ENCODE results near the gene EPHB1.

Gene EPHB1

GRCh38 chr3:135078283-135078682, 283.2 kb downstream of the EPHB1 start:
- H3K36me3 ChIP-seq (ENCODE audit: low read depth), result no peaks in the 10 kb centered on the region
- no peaks in the 10 kb centered on the region for H3K27me3 ChIP-seq (ENCODE audit: insufficient read depth, poor library complexity, severe bottlenecking)
- no peaks in the 10 kb centered on the region for H3K9me3 ChIP-seq (ENCODE audit: severe bottlenecking)
- no peak for ATAC-seq (ENCODE audit: low read depth)
- DNase-seq (ENCODE audit: low spot score), result no peak
- H3K27ac ChIP-seq (ENCODE audit: poor library complexity, severe bottlenecking), result no peak overlapping the region
- TF ChIP-seq, protein P1, sequence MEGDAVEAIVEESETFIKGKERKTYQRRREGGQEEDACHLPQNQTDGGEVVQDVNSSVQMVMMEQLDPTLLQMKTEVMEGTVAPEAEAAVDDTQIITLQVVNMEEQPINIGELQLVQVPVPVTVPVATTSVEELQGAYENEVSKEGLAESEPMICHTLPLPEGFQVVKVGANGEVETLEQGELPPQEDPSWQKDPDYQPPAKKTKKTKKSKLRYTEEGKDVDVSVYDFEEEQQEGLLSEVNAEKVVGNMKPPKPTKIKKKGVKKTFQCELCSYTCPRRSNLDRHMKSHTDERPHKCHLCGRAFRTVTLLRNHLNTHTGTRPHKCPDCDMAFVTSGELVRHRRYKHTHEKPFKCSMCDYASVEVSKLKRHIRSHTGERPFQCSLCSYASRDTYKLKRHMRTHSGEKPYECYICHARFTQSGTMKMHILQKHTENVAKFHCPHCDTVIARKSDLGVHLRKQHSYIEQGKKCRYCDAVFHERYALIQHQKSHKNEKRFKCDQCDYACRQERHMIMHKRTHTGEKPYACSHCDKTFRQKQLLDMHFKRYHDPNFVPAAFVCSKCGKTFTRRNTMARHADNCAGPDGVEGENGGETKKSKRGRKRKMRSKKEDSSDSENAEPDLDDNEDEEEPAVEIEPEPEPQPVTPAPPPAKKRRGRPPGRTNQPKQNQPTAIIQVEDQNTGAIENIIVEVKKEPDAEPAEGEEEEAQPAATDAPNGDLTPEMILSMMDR (IDR thresholded peaks at IDR 0.05; ENCODE audit: poor library complexity, severe bottlenecking), result no peak
- no peak overlapping the region for H3K4me3 ChIP-seq (ENCODE audit: severe bottlenecking)
- no peaks in the 10 kb centered on the region for H3K4me1 ChIP-seq (ENCODE audit: insufficient read depth, poor library complexity, severe bottlenecking)

DNA sequence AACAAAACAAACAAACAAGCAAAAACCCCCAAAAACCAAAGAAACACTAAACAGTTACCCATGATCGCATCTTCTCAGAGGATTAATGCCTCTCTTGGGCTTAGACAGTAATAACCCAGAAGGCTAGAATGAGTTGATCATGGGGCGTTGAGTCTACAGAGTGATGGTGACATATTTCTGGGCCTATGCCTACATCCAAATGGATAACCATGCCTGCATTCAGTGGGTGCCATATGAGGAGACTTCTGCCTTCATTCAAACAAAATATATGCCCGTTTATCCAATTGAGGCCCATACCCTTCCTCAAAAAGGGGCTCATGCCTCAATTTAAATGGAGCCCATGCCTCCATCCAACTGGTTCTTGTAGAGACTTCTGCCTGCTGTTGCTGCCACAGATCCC, 284.0 kb downstream of the EPHB1 start:
- Histone ChIP-seq H3K4me1 (ENCODE audit: insufficient read depth, poor library complexity, severe bottlenecking) (no peaks in the 10 kb centered on the region), H3K9me3 (ENCODE audit: severe bottlenecking) (no peaks in the 10 kb centered on the region), H3K4me3 (ENCODE audit: severe bottlenecking) (no peak overlapping the region), H3K27ac (ENCODE audit: poor library complexity, severe bottlenecking) (no peak overlapping the region), H3K36me3 (ENCODE audit: low read depth) (no peaks in the 10 kb centered on the region), H3K27me3 (ENCODE audit: insufficient read depth, poor library complexity, severe bottlenecking) (no peaks in the 10 kb centered on the region)
- no peak for ATAC-seq (ENCODE audit: low read depth)
- no peak for DNase-seq (ENCODE audit: low spot score)
- TF ChIP-seq, protein P1 (IDR thresholded peaks at IDR 0.05; ENCODE audit: poor library complexity, severe bottlenecking), result no peak

DNA sequence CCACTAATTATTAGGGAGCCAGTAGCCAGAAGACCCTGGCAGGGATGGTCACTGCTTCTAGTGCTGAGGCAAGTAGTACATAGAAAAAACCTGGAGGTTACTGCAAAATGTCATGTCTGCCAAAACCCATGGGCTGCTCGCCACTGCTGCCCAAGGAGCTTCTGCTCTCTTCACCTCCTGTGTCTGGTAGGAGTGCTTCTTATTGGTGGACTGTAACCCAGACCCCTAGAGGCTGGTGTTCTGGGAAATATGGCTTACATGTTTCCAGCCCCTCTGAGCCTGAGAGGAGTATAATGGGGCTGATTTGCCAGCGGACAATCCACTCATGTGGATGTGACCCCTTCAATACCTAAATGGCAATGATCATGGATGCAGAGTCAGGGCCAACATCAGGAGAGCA, 286.4 kb downstream of the EPHB1 start:
- H3K9me3 ChIP-seq (ENCODE audit: severe bottlenecking), result no peaks in the 10 kb centered on the region
- no peaks in the 10 kb centered on the region for H3K4me1 ChIP-seq (ENCODE audit: insufficient read depth, poor library complexity, severe bottlenecking)
- H3K36me3 ChIP-seq (ENCODE audit: low read depth), result no peaks in the 10 kb centered on the region
- H3K27me3 ChIP-seq (ENCODE audit: insufficient read depth, poor library complexity, severe bottlenecking), result no peaks in the 10 kb centered on the region
- no peak for ATAC-seq (ENCODE audit: low read depth)
- TF ChIP-seq, protein P1 (IDR thresholded peaks at IDR 0.05; ENCODE audit: poor library complexity, severe bottlenecking), result no peak
- H3K27ac ChIP-seq (ENCODE audit: poor library complexity, severe bottlenecking), result no peak overlapping the region
- H3K4me3 ChIP-seq (ENCODE audit: severe bottlenecking), result no peak overlapping the region
- no peak for DNase-seq (ENCODE audit: low spot score)

GRCh38 chr3:135081856-135082434, 286.9 kb downstream of the EPHB1 start:
- Histone ChIP-seq H3K27ac (ENCODE audit: poor library complexity, severe bottlenecking) (no peak overlapping the region), H3K27me3 (ENCODE audit: insufficient read depth, poor library complexity, severe bottlenecking) (no peaks in the 10 kb centered on the region), H3K4me3 (ENCODE audit: severe bottlenecking) (no peak overlapping the region), H3K36me3 (ENCODE audit: low read depth) (no peaks in the 10 kb centered on the region), H3K9me3 (ENCODE audit: severe bottlenecking) (no peaks in the 10 kb centered on the region), H3K4me1 (ENCODE audit: insufficient read depth, poor library complexity, severe bottlenecking) (no peaks in the 10 kb centered on the region)
- ATAC-seq (ENCODE audit: low read depth) (no peak), DNase-seq (ENCODE audit: low spot score) (no peak)
- TF ChIP-seq, protein P1 (IDR thresholded peaks at IDR 0.05; ENCODE audit: poor library complexity, severe bottlenecking), result no peak

- H3K9me3 ChIP-seq (ENCODE audit: severe bottlenecking), result no peaks in the 10 kb centered on the region
- TF ChIP-seq, protein P1 (IDR thresholded peaks at IDR 0.05; ENCODE audit: poor library complexity, severe bottlenecking), result no peak
- DNase-seq (ENCODE audit: low spot score) (no peak), ATAC-seq (ENCODE audit: low read depth) (no peak)
- H3K27ac ChIP-seq (ENCODE audit: poor library complexity, severe bottlenecking), result no peak overlapping the region
- H3K27me3 ChIP-seq (ENCODE audit: insufficient read depth, poor library complexity, severe bottlenecking), result no peaks in the 10 kb centered on the region
- H3K36me3 ChIP-seq (ENCODE audit: low read depth), result no peaks in the 10 kb centered on the region
- no peaks in the 10 kb centered on the region for H3K4me1 ChIP-seq (ENCODE audit: insufficient read depth, poor library complexity, severe bottlenecking)
- no peak overlapping the region for H3K4me3 ChIP-seq (ENCODE audit: severe bottlenecking)
Observed at GRCh38 chr3:135082706-135083105, 287.6 kb downstream of the EPHB1 start.
